SU-DHL-6 (cell line): Measurements from ENCODE around the gene CRIP2.

Experiments
- EZH2phosphoT487 ChIP-seq: fragments of 200-600 bp; sonication (generic), shearing (Covaris generic); conservative IDR thresholded peaks from 2 replicates; pipeline ENCODE4 v1.6.1; 2018; ENCODE audit warnings: mild to moderate bottlenecking, antibody characterized with exemption, low read length, moderate library complexity, mixed read lengths
- TF ChIP-seq, protein P1 (sequence below): fragments of 200-600 bp; sonication (generic); IDR thresholded peaks from one replicate; pipeline ENCODE4 v1.5.1; 2017; ENCODE audit warnings: antibody characterized with exemption, mild to moderate bottlenecking, low read length, moderate library complexity; ENCODE audit not compliant: insufficient read depth, poor library complexity, severe bottlenecking

- TF ChIP-seq EZH2phosphoT487: no peak
- TF ChIP-seq, protein P1, sequence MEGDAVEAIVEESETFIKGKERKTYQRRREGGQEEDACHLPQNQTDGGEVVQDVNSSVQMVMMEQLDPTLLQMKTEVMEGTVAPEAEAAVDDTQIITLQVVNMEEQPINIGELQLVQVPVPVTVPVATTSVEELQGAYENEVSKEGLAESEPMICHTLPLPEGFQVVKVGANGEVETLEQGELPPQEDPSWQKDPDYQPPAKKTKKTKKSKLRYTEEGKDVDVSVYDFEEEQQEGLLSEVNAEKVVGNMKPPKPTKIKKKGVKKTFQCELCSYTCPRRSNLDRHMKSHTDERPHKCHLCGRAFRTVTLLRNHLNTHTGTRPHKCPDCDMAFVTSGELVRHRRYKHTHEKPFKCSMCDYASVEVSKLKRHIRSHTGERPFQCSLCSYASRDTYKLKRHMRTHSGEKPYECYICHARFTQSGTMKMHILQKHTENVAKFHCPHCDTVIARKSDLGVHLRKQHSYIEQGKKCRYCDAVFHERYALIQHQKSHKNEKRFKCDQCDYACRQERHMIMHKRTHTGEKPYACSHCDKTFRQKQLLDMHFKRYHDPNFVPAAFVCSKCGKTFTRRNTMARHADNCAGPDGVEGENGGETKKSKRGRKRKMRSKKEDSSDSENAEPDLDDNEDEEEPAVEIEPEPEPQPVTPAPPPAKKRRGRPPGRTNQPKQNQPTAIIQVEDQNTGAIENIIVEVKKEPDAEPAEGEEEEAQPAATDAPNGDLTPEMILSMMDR: no peak
Measured at GRCh38 chr14:105491366-105491973, 16.8 kb downstream of the CRIP2 start.
